ENCODE results near the gene BCL2L11.

DNA sequence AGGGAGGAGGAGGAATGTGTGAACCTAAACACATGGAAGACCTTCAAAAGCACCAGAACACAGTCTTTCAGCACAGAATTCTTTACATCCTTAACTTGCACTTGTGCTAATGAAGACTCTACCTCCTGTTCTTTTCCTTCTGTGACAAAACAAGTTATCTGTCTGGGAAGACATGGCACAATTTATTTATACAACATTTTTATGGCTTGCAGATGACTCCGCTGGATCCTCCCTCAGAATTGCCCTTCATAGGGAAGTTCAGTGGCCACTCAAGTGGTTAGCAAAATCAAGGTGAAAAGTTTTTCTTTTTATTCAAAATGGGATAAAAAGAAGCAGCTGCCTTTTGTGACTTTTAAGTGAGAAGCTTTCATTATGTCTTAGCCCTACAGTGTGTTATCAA, 21.4 kb downstream of the BCL2L11 start:
- no peak for TF ChIP-seq POLR2A (IDR thresholded peaks at IDR 0.05; ENCODE audit: low read depth, low read length)
- no peak for TF ChIP-seq POLR2AphosphoS5 (IDR thresholded peaks at IDR 0.05; ENCODE audit: low read depth, low read length)
- TF ChIP-seq TAF1 (IDR thresholded peaks at IDR 0.05; ENCODE audit: low read depth, low read length), result no peak

Data from GM12891 (cell line).